Endothelial cell of umbilical vein (primary cell): ENCODE results near the gene RBM39. TPM values are rescaled to one million over a fixed set of nuclear protein-coding genes. Genes with fewer than 3 reads are reported as not detected.

Source experiments
- BruUV-seq: library from RNA; stranded (reverse); fragments of 400-500 nt; replicated peaks from 2 replicates; lab custom pipeline; 2021; lab: Mats Ljungman, UMichigan
- CTCF ChIA-PET: fragments of 300-600, 350-600 bp; sonication (Branson Sonifier 250); formaldehyde crosslinking; loops from one replicate; lab custom pipeline; 2021; ENCODE audit warnings: antibody characterized with exemption, inconsistent platforms; lab: Charles Lee
- POLR2A ChIA-PET: fragments of 300-600, 350-600 bp; sonication (Branson Sonifier 250); formaldehyde crosslinking; loops from one replicate; lab custom pipeline; 2021; ENCODE audit warnings: antibody characterized with exemption, inconsistent platforms; lab: Charles Lee
- DNase-seq: peaks from one replicate; pipeline ENCODE4 v3.0.0-alpha.2; 2011; ENCODE audit warnings: low read depth, low spot score
- FAIRE-seq: peaks from 2 replicates; lab custom pipeline; 2011; peaks lifted over from hg19 to GRCh38; lab: Jason Lieb, UNC
- H2AFZ ChIP-seq: 2 replicates; pipeline ENCODE4 v1.6.0; 2012; ENCODE audit warnings: low read depth, low read length, control low read depth, inconsistent platforms
- H3K27ac ChIP-seq: 2 replicates; pipeline ENCODE4 v1.5.1; 2011; ENCODE audit warnings: low read depth, mild to moderate bottlenecking, control low read depth, low read length, moderate library complexity; ENCODE audit not compliant: insufficient read depth
- H3K27me3 ChIP-seq, 2 experiments: 2 replicates each; pipeline versions ENCODE4 v1.6.0 to v1.6.1; 2011; ENCODE audit warnings: low read length in 2 of 2, mixed read lengths in 1 of 2; ENCODE audit not compliant: control insufficient read depth in 2 of 2, insufficient read depth in 2 of 2
- H3K36me3 ChIP-seq, 2 experiments: 2 replicates in 1 of 2; 3 replicates in 1 of 2; pipeline ENCODE4 v1.5.1; 2011; ENCODE audit warnings: low read length in 2 of 2, mild to moderate bottlenecking in 1 of 2, moderate library complexity in 1 of 2; ENCODE audit not compliant: control insufficient read depth in 2 of 2, insufficient read depth in 2 of 2; ENCODE audit errors: extremely low read depth in 1 of 2
- H3K4me1 ChIP-seq: 3 replicates; pipeline ENCODE4 v1.5.1; 2011; ENCODE audit warnings: mild to moderate bottlenecking, low read length; ENCODE audit not compliant: control insufficient read depth, insufficient read depth; ENCODE audit errors: extremely low read depth
- H3K4me2 ChIP-seq: 2 replicates; pipeline ENCODE4 v1.6.1; 2011; ENCODE audit warnings: low read length, control low read depth, mixed read lengths; ENCODE audit not compliant: insufficient read depth
- H3K4me3 ChIP-seq, 3 experiments: fragments of 200-600 bp in 1 of 3; sonication (generic), shearing (Covaris generic) in 1 of 3; replicated peaks in 1 of 3; 2 replicates each; pipeline ENCODE4 v1.5.1; 2011 to 2016; ENCODE audit warnings: control low read depth in 3 of 3, low read length in 3 of 3, mild to moderate bottlenecking in 2 of 3, inconsistent platforms in 1 of 3, low read depth in 1 of 3, moderate library complexity in 1 of 3; ENCODE audit not compliant: insufficient read depth in 1 of 3
- H3K79me2 ChIP-seq: 2 replicates; pipeline ENCODE4 v1.6.0; 2012; ENCODE audit warnings: low read length, inconsistent platforms; ENCODE audit not compliant: control insufficient read depth, insufficient read depth
- H3K9ac ChIP-seq: replicated peaks from 2 replicates; pipeline ENCODE3; 2011; ENCODE audit warnings: low read length, control low read depth; ENCODE audit not compliant: insufficient read depth; ENCODE audit errors: extremely low read depth
- H3K9me1 ChIP-seq: replicated peaks from 3 replicates; pipeline ENCODE4 v1.6.0; 2011; ENCODE audit warnings: mild to moderate bottlenecking, low read length; ENCODE audit not compliant: control insufficient read depth, insufficient read depth; ENCODE audit errors: extremely low read depth
- H3K9me3 ChIP-seq: replicated peaks from 2 replicates; pipeline ENCODE4 v1.5.1; 2012; ENCODE audit warnings: low read length, inconsistent platforms; ENCODE audit not compliant: control insufficient read depth, insufficient read depth
- H4K20me1 ChIP-seq: replicated peaks from 2 replicates; pipeline ENCODE3; 2011; ENCODE audit warnings: mild to moderate bottlenecking, low read length; ENCODE audit not compliant: control insufficient read depth, insufficient read depth; ENCODE audit errors: extremely low read depth
- CTCF ChIP-seq, 2 donors: IDR thresholded peaks; 1 replicate in 1 of 2; 2 replicates in 1 of 2; pipeline ENCODE4 v1.5.1; 2011; ENCODE audit warnings: low read length in 2 of 2, mild to moderate bottlenecking in 2 of 2, moderate library complexity in 2 of 2, control low read depth in 1 of 2, inconsistent platforms in 1 of 2, low read depth in 1 of 2; ENCODE audit not compliant: insufficient read depth in 1 of 2; ENCODE audit errors: extremely low read depth in 1 of 2
- EZH2 ChIP-seq: IDR thresholded peaks from 2 replicates; pipeline ENCODE4 v1.6.1; 2012; ENCODE audit warnings: borderline replicate concordance, low read depth, mild to moderate bottlenecking, moderate library complexity, low read length, inconsistent platforms; ENCODE audit not compliant: severe bottlenecking
- FOS ChIP-seq: IDR thresholded peaks from 2 replicates; pipeline ENCODE4 v1.6.1; 2011; ENCODE audit warnings: mild to moderate bottlenecking, low read length, moderate library complexity, borderline replicate concordance; ENCODE audit not compliant: insufficient read depth
- GATA2 ChIP-seq: IDR thresholded peaks from 2 replicates; pipeline ENCODE4 v1.7.0; 2011; ENCODE audit warnings: low read depth, mild to moderate bottlenecking, moderate library complexity, mixed read lengths, low read length; ENCODE audit not compliant: insufficient read length, insufficient read depth
- JUN ChIP-seq: IDR thresholded peaks from 2 replicates; pipeline ENCODE4 v1.6.1; 2011; ENCODE audit warnings: borderline replicate concordance, low read depth; ENCODE audit not compliant: insufficient read length, insufficient read depth
- MAX ChIP-seq: IDR thresholded peaks from 2 replicates; pipeline ENCODE4 v1.6.1; 2011; ENCODE audit not compliant: insufficient read depth, insufficient read length
- MYC ChIP-seq: IDR thresholded peaks from one replicate; pipeline ENCODE4 v1.6.1; 2011; ENCODE audit warnings: mild to moderate bottlenecking, low read depth, low read length
- POLR2A ChIP-seq: IDR thresholded peaks from 2 replicates; pipeline ENCODE4 v1.6.1; 2012; ENCODE audit warnings: low read depth, mild to moderate bottlenecking, control low read depth, low read length
- POLR2AphosphoS5 ChIP-seq: IDR thresholded peaks from 2 replicates; pipeline ENCODE4 v1.6.1; 2012; ENCODE audit warnings: low read depth, mild to moderate bottlenecking, control low read depth, low read length, moderate library complexity; ENCODE audit not compliant: insufficient read depth
- dilution Hi-C: fragments of 300-500 bp; cut with MboI; formaldehyde crosslinking; loops from one replicate; pipeline ENCODE4 v1.15.0; 2019; ENCODE audit warnings: low sequenced_read_pairs; ENCODE audit not compliant: extremely low pct_ligation_motif_present
- intact Hi-C: fragments of 100-400 bp; cut with micrococcal nuclease; formaldehyde crosslinking; loops from one replicate; pipeline ENCODE4 v1.10.0; 2022
- polyA plus RNA-seq, 4 experiments: library from polyadenylated mRNA; depleted of rRNA in 3 of 4; stranded (reverse) in 3 of 4; unstranded in 1 of 4; fragments of >200 nt; gene quantifications; 2 replicates each; pipeline versions ENCODE4 v1.2.1 to v1.2.3, GENCODE V29; 2011 to 2012; ENCODE audit warnings: missing spikeins in 1 of 4
- total RNA-seq: library from RNA; stranded (reverse); gene quantifications from 2 replicates; pipeline ENCODE4 v1.2.3, GENCODE V29; 2021

RBM39 gene
- total and polyA plus RNA-seq, 2 donors (not counting 3 experiments of a cell fraction or from before 2014, with no cell fraction given): 106 to 309 TPM

- peaks cover 88% of the 10 kb centered on the region for H3K79me2 ChIP-seq
- DNase-seq (no peak), FAIRE-seq (no peak)
- H2AFZ ChIP-seq: no peak overlapping the region
- no peaks in the 10 kb centered on the region for H3K9me1 ChIP-seq
- no TSS peak for BruUV-seq
- H3K4me1 ChIP-seq: peaks cover 5% of the 10 kb centered on the region
- no peaks in the 10 kb centered on the region for H3K9me3 ChIP-seq
- peaks cover 41 to 54% of the 10 kb centered on the region in 2 experiments for H3K36me3 ChIP-seq
- H3K9ac ChIP-seq: no peak overlapping the region
- CTCF ChIA-PET: interaction anchor here (0.6 to 1.7 kb wide), 8 partner anchors 9 to 288 kb away, joined by 3 to 5 read pairs (median 4); partner anchors contain the start of gene RBM39
- TF ChIP-seq POLR2AphosphoS5: no peak
- dilution Hi-C loops (no loop called here), intact Hi-C loops (loop anchor here (5.0 kb wide), 1 partner anchor 42 kb away; the partner anchor contains the start of gene PHF20)
- no peaks in the 10 kb centered on the region for H3K27me3 ChIP-seq
- no peak overlapping the region for H3K4me3 ChIP-seq
- POLR2A ChIA-PET: interaction anchor here (0.6 to 3.5 kb wide), 5 partner anchors 9 to 172 kb away, joined by 3 to 22 read pairs (median 3); partner anchors contain the start of gene RBM39
- H3K4me2 ChIP-seq: no peak overlapping the region
- peaks cover 27% of the 10 kb centered on the region for H4K20me1 ChIP-seq
- no peak overlapping the region for H3K27ac ChIP-seq
Observed at GRCh38 chr20:35729836-35730582, 12.1 kb downstream of the RBM39 start.

- Histone ChIP-seq H3K4me3 (no peak overlapping the region), H3K4me2 (no peak overlapping the region), H3K9me1 (no peaks in the 10 kb centered on the region), H3K9ac (no peak overlapping the region), H3K9me3 (no peaks in the 10 kb centered on the region), H3K4me1 (peaks cover 3% of the 10 kb centered on the region), H2AFZ (no peak overlapping the region), H3K27me3 (no peaks in the 10 kb centered on the region), H3K27ac (no peak overlapping the region), H4K20me1 (peaks cover 23% of the 10 kb centered on the region), H3K36me3 (peaks cover 40 to 52% of the 10 kb centered on the region in 2 experiments), H3K79me2 (peaks cover 88% of the 10 kb centered on the region)
- POLR2A ChIA-PET: interaction anchor here (0.8 to 3.5 kb wide), 4 partner anchors 10 to 40 kb away, joined by 3 to 22 read pairs (median 3); partner anchors contain the start of gene RBM39
- intact Hi-C loops (no loop called here), dilution Hi-C loops (no loop called here)
- CTCF ChIA-PET: interaction anchor here (1.0 to 1.7 kb wide), 3 partner anchors 10 to 155 kb away, joined by 3 to 5 read pairs (median 4); no protein-coding TSS in a partner anchor
- TF ChIP-seq FOS (no peak), MAX (no peak), CTCF (IDR thresholded peaks at IDR 0.05; ENCODE audit: extremely low read depth in 1 of 2, insufficient read depth in 1 of 2, low read depth in 1 of 2, low read length in 2 of 2) (no peak), MYC (no peak), EZH2 (no peak), GATA2 (no peak), JUN (no peak), POLR2AphosphoS5 (no peak), POLR2A (no peak)
- DNase-seq: no peak
- no peak for FAIRE-seq
- BruUV-seq: no TSS peak
Observed at GRCh38 chr20:35729283-35729807, 12.7 kb downstream of the RBM39 start.
